MM.1S (cell line): ENCODE results near the gene HAO2.
"Not testable (repeated sequence)": the region's sequence is repeated elsewhere in the genome, so short reads cannot be mapped to it uniquely, and the experiment has no call there.

ENCODE experiments used
- DNase-seq: peaks from one replicate; pipeline ENCODE4 v3.0.0-alpha.2; 2015
- H2AFZ ChIP-seq: fragments of 300-600 bp; sonication (generic); 2 replicates; pipeline ENCODE4 v1.6.0; 2016; ENCODE audit warnings: antibody characterized with exemption, low read length
- H3F3A ChIP-seq: fragments of 300-600 bp; sonication (generic); 2 replicates; pipeline ENCODE4 v1.6.1; 2016; ENCODE audit warnings: mild to moderate bottlenecking, antibody characterized with exemption, low read length, moderate library complexity, mixed read lengths; ENCODE audit not compliant: insufficient read depth
- H3K27ac ChIP-seq: fragments of 300-600 bp; sonication (generic); 2 replicates; pipeline ENCODE4 v1.5.1; 2016; ENCODE audit warnings: mild to moderate bottlenecking, low read length
- H3K27me3 ChIP-seq: fragments of 300-600 bp; sonication (generic); replicated peaks from 2 replicates; pipeline ENCODE4 v1.6.0; 2016; ENCODE audit warnings: low read length; ENCODE audit not compliant: insufficient read depth
- H3K36me3 ChIP-seq: fragments of 300-600 bp; sonication (generic); replicated peaks from 2 replicates; pipeline ENCODE4 v1.6.1; 2016; ENCODE audit warnings: mild to moderate bottlenecking, low read length, mixed read lengths; ENCODE audit not compliant: insufficient read depth
- H3K4me1 ChIP-seq: fragments of 300-600 bp; sonication (generic); 2 replicates; pipeline ENCODE4 v1.6.1; 2016; ENCODE audit warnings: low read length, mixed read lengths
- H3K4me2 ChIP-seq: fragments of 300-600 bp; sonication (generic); 2 replicates; pipeline ENCODE4 v1.6.0; 2016; ENCODE audit warnings: low read depth, low read length
- H3K4me3 ChIP-seq: fragments of 300-600 bp; sonication (generic); 2 replicates; pipeline ENCODE4 v1.5.1; 2016; ENCODE audit warnings: low read length, mixed read lengths
- H3K79me2 ChIP-seq: fragments of 300-600 bp; sonication (generic); 2 replicates; pipeline ENCODE4 v1.6.1; 2016; ENCODE audit warnings: mixed run types, low read length, mixed read lengths
- H3K9ac ChIP-seq: fragments of 300-600 bp; sonication (generic); 2 replicates; pipeline ENCODE4 v1.6.1; 2016; ENCODE audit warnings: low read length, mixed read lengths
- H3K9me2 ChIP-seq: fragments of 300-600 bp; sonication (generic); replicated peaks from 2 replicates; pipeline ENCODE4 v1.6.1; 2016; ENCODE audit warnings: mild to moderate bottlenecking, low read length, mixed read lengths; ENCODE audit not compliant: insufficient read depth
- H3K9me3 ChIP-seq: fragments of 300-600 bp; sonication (generic); replicated peaks from 2 replicates; pipeline ENCODE4 v1.6.1; 2016; ENCODE audit warnings: mild to moderate bottlenecking, low read length, mixed read lengths; ENCODE audit not compliant: insufficient read depth
- H4K20me1 ChIP-seq: fragments of 300-600 bp; sonication (generic); 2 replicates; pipeline ENCODE4 v1.6.1; 2016; ENCODE audit warnings: mild to moderate bottlenecking, low read length, moderate library complexity, mixed read lengths; ENCODE audit not compliant: insufficient read depth
- EZH2 ChIP-seq: fragments of 300-600 bp; sonication (generic); optimal IDR thresholded peaks from 2 replicates; pipeline ENCODE3; 2017; ENCODE audit warnings: low read depth, mild to moderate bottlenecking, antibody characterized with exemption, low read length, mixed read lengths
- EZH2phosphoT487 ChIP-seq: fragments of 300-600 bp; sonication (generic); IDR thresholded peaks from 2 replicates; pipeline ENCODE4 v1.6.1; 2018; ENCODE audit warnings: antibody characterized with exemption, low read length
- TF ChIP-seq, protein P1 (sequence below): fragments of 300-600 bp; sonication (generic); IDR thresholded peaks from 2 replicates; pipeline ENCODE4 v1.5.1; 2016; ENCODE audit warnings: antibody characterized with exemption, low read length, mixed read lengths

The HAO2 gene

DNA sequence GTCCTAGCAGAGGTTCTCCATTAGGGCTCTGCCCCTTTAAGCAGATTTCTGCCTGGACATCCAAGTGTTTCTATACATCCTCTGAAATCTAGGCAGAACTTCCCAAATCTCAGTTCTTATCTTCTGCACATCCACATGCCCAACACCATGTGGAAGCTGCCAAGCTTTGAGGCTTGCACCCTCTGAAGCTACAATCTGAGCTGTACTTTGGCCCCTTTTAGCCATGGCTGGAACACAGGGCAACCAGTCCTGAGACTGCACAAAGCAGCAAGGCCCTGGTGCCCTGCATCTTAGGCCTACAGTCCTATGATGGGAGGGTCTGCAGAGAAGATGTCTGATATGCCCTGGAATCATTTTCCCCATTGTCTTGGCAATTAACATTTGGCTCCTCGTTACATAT lies 8.0 kb downstream of the HAO2 start:
- H3K79me2 ChIP-seq: no peaks in the 10 kb centered on the region
- H4K20me1 ChIP-seq: no peaks in the 10 kb centered on the region
- H2AFZ ChIP-seq: no peak overlapping the region
- no peaks in the 10 kb centered on the region for H3K9me2 ChIP-seq
- H3K9me3 ChIP-seq: no peaks in the 10 kb centered on the region
- no peak for TF ChIP-seq EZH2
- TF ChIP-seq EZH2phosphoT487: no peak
- TF ChIP-seq, protein P1, sequence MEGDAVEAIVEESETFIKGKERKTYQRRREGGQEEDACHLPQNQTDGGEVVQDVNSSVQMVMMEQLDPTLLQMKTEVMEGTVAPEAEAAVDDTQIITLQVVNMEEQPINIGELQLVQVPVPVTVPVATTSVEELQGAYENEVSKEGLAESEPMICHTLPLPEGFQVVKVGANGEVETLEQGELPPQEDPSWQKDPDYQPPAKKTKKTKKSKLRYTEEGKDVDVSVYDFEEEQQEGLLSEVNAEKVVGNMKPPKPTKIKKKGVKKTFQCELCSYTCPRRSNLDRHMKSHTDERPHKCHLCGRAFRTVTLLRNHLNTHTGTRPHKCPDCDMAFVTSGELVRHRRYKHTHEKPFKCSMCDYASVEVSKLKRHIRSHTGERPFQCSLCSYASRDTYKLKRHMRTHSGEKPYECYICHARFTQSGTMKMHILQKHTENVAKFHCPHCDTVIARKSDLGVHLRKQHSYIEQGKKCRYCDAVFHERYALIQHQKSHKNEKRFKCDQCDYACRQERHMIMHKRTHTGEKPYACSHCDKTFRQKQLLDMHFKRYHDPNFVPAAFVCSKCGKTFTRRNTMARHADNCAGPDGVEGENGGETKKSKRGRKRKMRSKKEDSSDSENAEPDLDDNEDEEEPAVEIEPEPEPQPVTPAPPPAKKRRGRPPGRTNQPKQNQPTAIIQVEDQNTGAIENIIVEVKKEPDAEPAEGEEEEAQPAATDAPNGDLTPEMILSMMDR: no peak
- H3K27me3 ChIP-seq: no peaks in the 10 kb centered on the region
- H3K9ac ChIP-seq: no peak overlapping the region
- H3K4me2 ChIP-seq: no peak overlapping the region
- DNase-seq: no peak
- peaks cover 9% of the 10 kb centered on the region; the same call in 1 of the 2 replicates for H3K4me1 ChIP-seq
- H3K36me3 ChIP-seq: no peaks in the 10 kb centered on the region
- H3K4me3 ChIP-seq: no peak overlapping the region
- no peaks in the 10 kb centered on the region for H3F3A ChIP-seq
- no peak overlapping the region for H3K27ac ChIP-seq

DNA sequence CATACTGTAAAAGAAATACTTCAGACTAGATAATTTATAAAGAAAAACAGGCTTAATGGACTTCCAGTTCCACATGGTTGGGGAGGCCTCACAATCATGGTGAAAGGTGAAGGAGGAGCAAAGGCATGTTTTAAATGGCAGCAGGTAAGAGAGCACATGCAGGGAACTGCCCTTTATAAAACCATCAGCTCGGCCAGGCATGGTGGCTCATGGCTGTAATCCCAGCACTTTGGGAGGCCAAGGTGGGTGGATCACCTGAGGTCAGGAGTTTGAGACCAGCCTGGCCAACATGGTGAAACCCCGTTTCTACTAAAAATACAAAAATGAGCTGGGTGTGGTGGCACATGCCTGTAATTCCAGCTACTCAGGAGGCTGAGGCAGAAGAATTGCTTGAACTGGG lies 9.0 kb downstream of the HAO2 start:
- not testable (repeated sequence) for H3K4me3 ChIP-seq, H3K4me2 ChIP-seq, H3K9ac ChIP-seq, H3K27me3 ChIP-seq, H3K4me1 ChIP-seq, H3K9me3 ChIP-seq, H2AFZ ChIP-seq, H3K79me2 ChIP-seq, H4K20me1 ChIP-seq, H3K27ac ChIP-seq, DNase-seq, H3F3A ChIP-seq, H3K9me2 ChIP-seq, H3K36me3 ChIP-seq

DNA sequence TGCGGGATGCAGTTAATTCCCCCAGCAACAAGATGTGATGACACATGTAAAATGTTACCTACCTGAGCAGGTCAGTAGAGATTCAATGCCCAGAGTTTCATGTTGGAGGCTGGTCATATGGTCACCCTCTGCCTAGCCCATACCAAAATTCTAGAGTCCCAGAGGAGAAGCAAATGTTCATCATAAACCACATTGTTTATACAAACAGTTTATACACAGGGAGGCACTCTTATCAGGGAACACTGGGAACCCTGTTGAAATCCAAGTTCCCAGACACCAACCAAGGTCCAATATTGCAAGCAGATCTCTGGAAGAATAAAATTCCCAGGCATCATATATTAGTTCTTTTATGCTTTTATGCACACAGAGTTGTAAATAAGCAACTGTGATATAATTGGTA lies 10.5 kb downstream of the HAO2 start:
- Histone ChIP-seq H3K9me3 (no peaks in the 10 kb centered on the region), H3K4me1 (peaks cover 9% of the 10 kb centered on the region; the same call in 1 of the 2 replicates), H3K79me2 (no peaks in the 10 kb centered on the region), H2AFZ (no peak overlapping the region), H3K27ac (no peak overlapping the region), H3K27me3 (no peaks in the 10 kb centered on the region), H3K9me2 (no peaks in the 10 kb centered on the region), H3K4me2 (no peak overlapping the region), H3K9ac (no peak overlapping the region), H3K36me3 (no peaks in the 10 kb centered on the region), H3F3A (no peaks in the 10 kb centered on the region), H3K4me3 (no peak overlapping the region), H4K20me1 (no peaks in the 10 kb centered on the region)
- DNase-seq: no peak
- TF ChIP-seq, protein P1: no peak
- TF ChIP-seq EZH2phosphoT487: no peak
- TF ChIP-seq EZH2: no peak

DNA sequence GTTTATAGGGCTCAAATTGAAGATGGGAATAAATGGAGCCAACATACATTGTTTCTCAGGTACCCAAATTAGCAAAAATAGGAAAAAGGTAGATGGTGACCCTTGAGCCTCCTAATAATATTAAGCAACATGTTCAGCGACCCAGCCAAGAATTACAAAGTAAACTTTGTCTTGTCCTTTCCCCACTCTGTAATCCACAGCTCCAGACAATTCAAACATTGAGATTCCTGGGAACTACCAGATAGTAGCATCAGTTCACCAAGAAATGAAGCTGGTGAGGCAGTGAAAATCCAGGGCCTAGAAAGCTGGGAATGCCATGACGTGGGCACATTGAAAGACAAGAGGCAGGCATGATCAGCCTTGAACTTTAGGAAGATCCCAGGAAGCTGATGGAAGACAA lies 11.7 kb downstream of the HAO2 start:
- no peaks in the 10 kb centered on the region for H4K20me1 ChIP-seq
- H3F3A ChIP-seq: no peaks in the 10 kb centered on the region
- H3K9me2 ChIP-seq: no peaks in the 10 kb centered on the region
- H3K4me3 ChIP-seq: no peak overlapping the region
- H3K36me3 ChIP-seq: no peaks in the 10 kb centered on the region
- TF ChIP-seq EZH2: no peak
- no peak for TF ChIP-seq EZH2phosphoT487
- TF ChIP-seq, protein P1: no peak
- no peak overlapping the region for H3K4me2 ChIP-seq
- DNase-seq: no peak
- H3K4me1 ChIP-seq: no peaks in the 10 kb centered on the region
- H3K27ac ChIP-seq: no peak overlapping the region
- no peaks in the 10 kb centered on the region for H3K27me3 ChIP-seq
- H3K9ac ChIP-seq: no peak overlapping the region
- H3K9me3 ChIP-seq: no peaks in the 10 kb centered on the region
- no peaks in the 10 kb centered on the region for H3K79me2 ChIP-seq
- no peak overlapping the region for H2AFZ ChIP-seq
